Mucosa of descending colon (tissue), 3 donors: Measurements from ENCODE around the gene SLC5A6. TPM values are rescaled to one million over a fixed set of nuclear protein-coding genes. Genes with fewer than 3 reads are reported as not detected.

Source experiments
- ATAC-seq: fragments of 200-7000 bp; cut with Tn5 transposase; one replicate; pipeline ENCODE4 v1.9.1; 2020; ENCODE audit warnings: mild to moderate bottlenecking, moderate library complexity
- DNase-seq, 3 donors: peaks; one replicate each; pipeline ENCODE4 v3.0.0-alpha.2; 2020
- H3K36me3 ChIP-seq: fragments of 200-600 bp; one replicate; pipeline ENCODE4 v1.8.0; 2021; ENCODE audit warnings: low read depth, mild to moderate bottlenecking
- H3K4me1 ChIP-seq: fragments of 200-600 bp; one replicate; pipeline ENCODE4 v1.8.0; 2021; ENCODE audit warnings: low read depth, mild to moderate bottlenecking
- H3K4me3 ChIP-seq: fragments of 200-600 bp; one replicate; pipeline ENCODE4 v1.8.0; 2021; ENCODE audit warnings: mild to moderate bottlenecking
- H3K9me3 ChIP-seq: fragments of 200-600 bp; one replicate; pipeline ENCODE4 v1.8.0; 2021; ENCODE audit warnings: mild to moderate bottlenecking
- CTCF ChIP-seq: fragments of 200-600 bp; IDR thresholded peaks from one replicate; pipeline ENCODE4 v1.8.0; 2022; ENCODE audit warnings: antibody characterized with exemption, mild to moderate bottlenecking
- intact Hi-C, 2 donors: fragments of 100-400 bp; cut with DNase I in 1 of 2; cut with micrococcal nuclease in 1 of 2; formaldehyde crosslinking; loops; one replicate each; pipeline versions ENCODE4 v1.11.0 to v1.11.1; 2022; cut with DNase I, micrococcal nuclease
- total RNA-seq, 3 donors: library from RNA; stranded (reverse); fragmentation: NEBNext Ultra II Directional in 2 of 3; extraction: Animal tissue kit (Norgen Biotek cat#: 25700) in 2 of 3; gene quantifications; one replicate each; pipeline versions ENCODE4 v1.2.1 to v1.2.4, GENCODE V29; 2021 to 2023
- donor health status: DM: no; HTN: no; CAD: no; lungs with moderate emphysema.
- donor health status: DM: no; HTN: no; CAD: no.
- donor health status: DM: no; HTN: yes; CAD: no.

SLC5A6 gene
- total RNA-seq, 3 donors from 2014 or later = 27.7 to 34.8 (median 30.0) TPM

- intact Hi-C loops = no loop called here
- Histone ChIP-seq H3K4me1 (peaks cover 3% of the 10 kb centered on the region), H3K9me3 (no peaks in the 10 kb centered on the region), H3K36me3 (no peaks in the 10 kb centered on the region), H3K4me3 (no peak overlapping the region)
- ATAC-seq = no peak
- TF ChIP-seq CTCF = no peak
- DNase-seq = no peak
These were observed 36.7 kb downstream of the SLC5A6 start for GRCh38 chr2:27175330-27175729.

GRCh38 chr2:27174638-27175037 lies 37.4 kb downstream of the SLC5A6 start:
- TF ChIP-seq CTCF = no peak
- H3K4me3 ChIP-seq = no peak overlapping the region
- no peaks in the 10 kb centered on the region for H3K9me3 ChIP-seq
- intact Hi-C loops = no loop called here
- DNase-seq (no peak), ATAC-seq (no peak)
- peaks cover 7% of the 10 kb centered on the region for H3K4me1 ChIP-seq
- H3K36me3 ChIP-seq = no peaks in the 10 kb centered on the region

- H3K4me3 ChIP-seq = no peak overlapping the region
- no peaks in the 10 kb centered on the region for H3K36me3 ChIP-seq
- H3K9me3 ChIP-seq = no peaks in the 10 kb centered on the region
- no peak for TF ChIP-seq CTCF
- ATAC-seq (peak; percentile 76), DNase-seq (no peak)
- peaks cover 7% of the 10 kb centered on the region for H3K4me1 ChIP-seq
- intact Hi-C loops = no loop called here
These were observed 40.7 kb downstream of the SLC5A6 start for GRCh38 chr2:27171351-27171848.

GRCh38 chr2:27170581-27171337 lies 41.3 kb downstream of the SLC5A6 start:
- Histone ChIP-seq H3K36me3 (no peaks in the 10 kb centered on the region), H3K4me1 (peaks cover 7% of the 10 kb centered on the region), H3K4me3 (no peak overlapping the region), H3K9me3 (no peaks in the 10 kb centered on the region)
- intact Hi-C loops = no loop called here
- no peak for TF ChIP-seq CTCF
- DNase-seq = peak in 1 of 3 donors; percentile 31
- ATAC-seq = peak; percentile 58

GRCh38 chr2:27164960-27165763 lies 46.9 kb downstream of the SLC5A6 start:
- ATAC-seq (no peak), DNase-seq (no peak)
- no peaks in the 10 kb centered on the region for H3K9me3 ChIP-seq
- H3K36me3 ChIP-seq = no peaks in the 10 kb centered on the region
- TF ChIP-seq CTCF = no peak
- H3K4me3 ChIP-seq = no peak overlapping the region
- intact Hi-C loops = no loop called here
- peaks cover 3% of the 10 kb centered on the region for H3K4me1 ChIP-seq
